ENCODE results near the gene AOPEP. TPM values are rescaled to one million over a fixed set of nuclear protein-coding genes. Genes with fewer than 3 reads are reported as not detected.

The AOPEP gene
- total RNA-seq, 1 experiment from 2014 or later, result 36.4 TPM

DNA sequence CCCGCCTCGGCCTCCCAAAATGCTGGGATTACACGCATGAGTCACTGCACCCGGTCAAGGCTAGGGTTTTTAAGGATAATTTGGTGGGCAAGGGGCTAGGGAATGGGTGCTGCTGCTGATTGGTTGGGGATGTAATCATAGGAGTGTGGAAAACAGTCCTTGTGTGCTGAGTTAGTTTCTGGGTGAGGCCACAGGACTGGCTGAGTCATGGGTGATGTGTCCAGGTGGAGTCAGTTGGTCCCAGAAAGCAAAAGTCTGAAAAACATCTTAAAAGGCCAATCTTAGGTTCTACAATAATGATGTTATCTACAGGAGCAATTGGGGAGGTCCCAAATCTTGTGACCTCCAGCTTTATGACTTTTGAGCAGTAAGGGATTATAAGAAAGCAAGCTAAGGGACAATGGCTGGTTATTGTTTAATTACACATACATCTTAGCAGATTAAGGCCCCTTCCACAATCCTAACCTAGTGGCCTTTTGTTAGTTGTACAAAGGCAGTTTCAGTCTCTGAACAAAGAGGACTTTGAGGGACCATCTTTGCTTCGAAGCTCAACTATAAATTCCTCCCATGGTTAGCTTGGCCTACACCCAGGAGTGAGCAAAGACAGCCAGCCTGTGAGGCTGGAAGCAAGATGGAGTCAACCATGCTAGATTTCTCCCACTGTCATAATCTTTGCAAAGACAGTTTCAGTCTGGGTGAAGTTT lies 5.5 kb upstream of the AOPEP start:
- Histone ChIP-seq H3K9me3 (ENCODE audit: control insufficient read depth, insufficient read depth, low read depth, low read length) (no peaks in the 10 kb centered on the region), H3K36me3 (ENCODE audit: control insufficient read depth, insufficient read depth, low read length) (no peaks in the 10 kb centered on the region), H3K27me3 (ENCODE audit: control insufficient read depth, insufficient read depth, low read length) (no peaks in the 10 kb centered on the region), H3K27ac (ENCODE audit: low read length) (no peak overlapping the region), H3K4me1 (ENCODE audit: control insufficient read depth, insufficient read depth, low read length) (peaks cover 1% of the 10 kb centered on the region; the same call in 1 of the 2 replicates), H3K4me3 (ENCODE audit: low read depth in 2 of 2, low read length in 2 of 2) (no peak overlapping the region)
- no peak for TF ChIP-seq POLR2AphosphoS5 (IDR thresholded peaks at IDR 0.05; ENCODE audit: low read depth, low read length)
- TF ChIP-seq SIN3A (IDR thresholded peaks at IDR 0.05; ENCODE audit: borderline replicate concordance, insufficient read depth, low read depth, low read length), result no peak
- no peak for TF ChIP-seq TCF7L2 (IDR thresholded peaks at IDR 0.05; ENCODE audit: low read depth, low read length)
- TF ChIP-seq, protein P1, sequence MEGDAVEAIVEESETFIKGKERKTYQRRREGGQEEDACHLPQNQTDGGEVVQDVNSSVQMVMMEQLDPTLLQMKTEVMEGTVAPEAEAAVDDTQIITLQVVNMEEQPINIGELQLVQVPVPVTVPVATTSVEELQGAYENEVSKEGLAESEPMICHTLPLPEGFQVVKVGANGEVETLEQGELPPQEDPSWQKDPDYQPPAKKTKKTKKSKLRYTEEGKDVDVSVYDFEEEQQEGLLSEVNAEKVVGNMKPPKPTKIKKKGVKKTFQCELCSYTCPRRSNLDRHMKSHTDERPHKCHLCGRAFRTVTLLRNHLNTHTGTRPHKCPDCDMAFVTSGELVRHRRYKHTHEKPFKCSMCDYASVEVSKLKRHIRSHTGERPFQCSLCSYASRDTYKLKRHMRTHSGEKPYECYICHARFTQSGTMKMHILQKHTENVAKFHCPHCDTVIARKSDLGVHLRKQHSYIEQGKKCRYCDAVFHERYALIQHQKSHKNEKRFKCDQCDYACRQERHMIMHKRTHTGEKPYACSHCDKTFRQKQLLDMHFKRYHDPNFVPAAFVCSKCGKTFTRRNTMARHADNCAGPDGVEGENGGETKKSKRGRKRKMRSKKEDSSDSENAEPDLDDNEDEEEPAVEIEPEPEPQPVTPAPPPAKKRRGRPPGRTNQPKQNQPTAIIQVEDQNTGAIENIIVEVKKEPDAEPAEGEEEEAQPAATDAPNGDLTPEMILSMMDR (IDR thresholded peaks at IDR 0.05), result no peak
- TF ChIP-seq, protein P2, sequence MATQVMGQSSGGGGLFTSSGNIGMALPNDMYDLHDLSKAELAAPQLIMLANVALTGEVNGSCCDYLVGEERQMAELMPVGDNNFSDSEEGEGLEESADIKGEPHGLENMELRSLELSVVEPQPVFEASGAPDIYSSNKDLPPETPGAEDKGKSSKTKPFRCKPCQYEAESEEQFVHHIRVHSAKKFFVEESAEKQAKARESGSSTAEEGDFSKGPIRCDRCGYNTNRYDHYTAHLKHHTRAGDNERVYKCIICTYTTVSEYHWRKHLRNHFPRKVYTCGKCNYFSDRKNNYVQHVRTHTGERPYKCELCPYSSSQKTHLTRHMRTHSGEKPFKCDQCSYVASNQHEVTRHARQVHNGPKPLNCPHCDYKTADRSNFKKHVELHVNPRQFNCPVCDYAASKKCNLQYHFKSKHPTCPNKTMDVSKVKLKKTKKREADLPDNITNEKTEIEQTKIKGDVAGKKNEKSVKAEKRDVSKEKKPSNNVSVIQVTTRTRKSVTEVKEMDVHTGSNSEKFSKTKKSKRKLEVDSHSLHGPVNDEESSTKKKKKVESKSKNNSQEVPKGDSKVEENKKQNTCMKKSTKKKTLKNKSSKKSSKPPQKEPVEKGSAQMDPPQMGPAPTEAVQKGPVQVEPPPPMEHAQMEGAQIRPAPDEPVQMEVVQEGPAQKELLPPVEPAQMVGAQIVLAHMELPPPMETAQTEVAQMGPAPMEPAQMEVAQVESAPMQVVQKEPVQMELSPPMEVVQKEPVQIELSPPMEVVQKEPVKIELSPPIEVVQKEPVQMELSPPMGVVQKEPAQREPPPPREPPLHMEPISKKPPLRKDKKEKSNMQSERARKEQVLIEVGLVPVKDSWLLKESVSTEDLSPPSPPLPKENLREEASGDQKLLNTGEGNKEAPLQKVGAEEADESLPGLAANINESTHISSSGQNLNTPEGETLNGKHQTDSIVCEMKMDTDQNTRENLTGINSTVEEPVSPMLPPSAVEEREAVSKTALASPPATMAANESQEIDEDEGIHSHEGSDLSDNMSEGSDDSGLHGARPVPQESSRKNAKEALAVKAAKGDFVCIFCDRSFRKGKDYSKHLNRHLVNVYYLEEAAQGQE (IDR thresholded peaks at IDR 0.05; ENCODE audit: insufficient read depth in 1 of 2, low read depth in 2 of 2, low read length in 1 of 2), result no peak
- in situ Hi-C loops (cut with HindIII; ENCODE audit: low pct_unique_long_range_greater_than_20kb, low sequenced_read_pairs) (no loop called here), intact Hi-C loops (cut with micrococcal nuclease; ENCODE audit: unreplicated experiment) (no loop called here)
- BruUV-seq (replicated peaks), result no TSS peak
- ATAC-seq (no peak), DNase-seq (ENCODE audit: low read depth, low spot score) (no peak)
- CTCF ChIA-PET, result no interaction called here
- POLR2A ChIA-PET, result no interaction called here

DNA sequence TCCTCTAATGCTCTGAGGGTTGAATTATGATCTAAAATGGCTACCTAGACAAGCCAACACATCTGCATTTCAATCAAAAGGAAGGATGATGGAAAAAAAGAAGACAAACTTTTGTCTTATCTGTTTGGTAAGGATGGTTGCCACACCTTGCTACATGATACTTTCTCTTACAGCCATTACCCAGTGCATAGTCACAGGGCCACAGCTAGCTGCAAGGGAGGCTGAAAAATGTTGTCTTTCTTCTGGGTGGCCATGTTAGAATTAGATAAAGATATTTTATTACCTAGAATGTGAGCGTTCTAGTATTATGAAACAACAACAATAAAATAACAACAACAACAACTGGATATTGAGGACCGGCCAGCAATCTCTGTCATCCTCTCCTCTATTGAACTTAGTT lies 4.7 kb upstream of the AOPEP start:
- Histone ChIP-seq H3K4me3 (ENCODE audit: low read depth in 2 of 2, low read length in 2 of 2) (no peak overlapping the region), H3K4me1 (ENCODE audit: control insufficient read depth, insufficient read depth, low read length) (peaks cover 3% of the 10 kb centered on the region; the same call in 1 of the 2 replicates), H3K27me3 (ENCODE audit: control insufficient read depth, insufficient read depth, low read length) (no peaks in the 10 kb centered on the region), H3K27ac (ENCODE audit: low read length) (no peak overlapping the region), H3K36me3 (ENCODE audit: control insufficient read depth, insufficient read depth, low read length) (no peaks in the 10 kb centered on the region; the same call in 1 of the 2 replicates), H3K9me3 (ENCODE audit: control insufficient read depth, insufficient read depth, low read depth, low read length) (no peaks in the 10 kb centered on the region)
- DNase-seq (ENCODE audit: low read depth, low spot score) (no peak), ATAC-seq (no peak)
- CTCF ChIA-PET, result no interaction called here
- TF ChIP-seq POLR2AphosphoS5 (IDR thresholded peaks at IDR 0.05; ENCODE audit: low read depth, low read length) (no peak), TCF7L2 (IDR thresholded peaks at IDR 0.05; ENCODE audit: low read depth, low read length) (no peak), SIN3A (IDR thresholded peaks at IDR 0.05; ENCODE audit: borderline replicate concordance, insufficient read depth, low read depth, low read length) (no peak)
- TF ChIP-seq, protein P1 (IDR thresholded peaks at IDR 0.05), result no peak
- TF ChIP-seq, protein P2 (IDR thresholded peaks at IDR 0.05; ENCODE audit: insufficient read depth in 1 of 2, low read depth in 2 of 2, low read length in 1 of 2), result no peak
- in situ Hi-C loops (cut with HindIII; ENCODE audit: low pct_unique_long_range_greater_than_20kb, low sequenced_read_pairs), result no loop called here
- intact Hi-C loops (cut with micrococcal nuclease; ENCODE audit: unreplicated experiment), result no loop called here
- POLR2A ChIA-PET, result no interaction called here
- no TSS peak for BruUV-seq (replicated peaks)

All from Panc1 (cell line).